K562 (cell line): ENCODE results near the gene CYB5D1. TPM values are rescaled to one million over a fixed set of nuclear protein-coding genes. Genes with fewer than 3 reads are reported as not detected.

ENCODE experiments used
- ATAC-seq: fragments of 200-7000 bp; cut with Tn5 transposase; 3 replicates; pipeline ENCODE4 v1.9.1; 2020; ENCODE audit warnings: moderate library complexity
- BruUV-seq: library from RNA; stranded (reverse); fragments of 400-500 nt; replicated peaks from 2 replicates; lab custom pipeline; 2021; lab: Mats Ljungman, UMichigan
- CTCF ChIA-PET: fragments of 300-600 bp; formaldehyde crosslinking; extraction: SDS; loops from one replicate; lab custom pipeline; 2021; ENCODE audit warnings: low intra/inter-chr PET ratio; lab: Yijun Ruan, JAX
- POLR2A ChIA-PET: fragments of 300-600, 350-650 bp; sonication (Branson Sonifier 250); formaldehyde crosslinking; extraction: SDS; loops from one replicate; lab custom pipeline; 2021; ENCODE audit warnings: antibody characterized with exemption, inconsistent platforms; lab: Yijun Ruan, JAX
- DNase-seq, 4 experiments: peaks; one replicate each; pipeline versions ENCODE4 v3.0.0 to v3.0.0-alpha.2; 2011 to 2018; ENCODE audit warnings: low spot score in 3 of 4, mixed read lengths in 3 of 4; ENCODE audit errors: extremely low read depth in 1 of 4
- FAIRE-seq: peaks from 2 replicates; lab custom pipeline; 2011; peaks lifted over from hg19 to GRCh38; lab: Jason Lieb, UNC
- H2AFZ ChIP-seq: 2 replicates; pipeline ENCODE4 v1.6.0; 2011; ENCODE audit warnings: low read depth, low read length, control low read depth, inconsistent platforms
- H3K27ac ChIP-seq: fragments of 200-600 bp; 3 replicates; pipeline ENCODE4 v1.8.0; 2011; ENCODE audit warnings: low read depth, mild to moderate bottlenecking, control low read depth, inconsistent platforms, low read length, moderate library complexity, mixed read lengths; ENCODE audit errors: extremely low read depth
- H3K27me3 ChIP-seq, 2 experiments: fragments of 300-600 bp in 1 of 2; 2 replicates in 1 of 2; 3 replicates in 1 of 2; pipeline versions ENCODE4 v1.6.0 to v1.8.0; 2011; ENCODE audit warnings: inconsistent platforms in 2 of 2, low read length in 2 of 2, mild to moderate bottlenecking in 1 of 2, mixed read lengths in 1 of 2, moderate library complexity in 1 of 2; ENCODE audit not compliant: control insufficient read depth in 2 of 2, insufficient read depth in 2 of 2
- H3K36me3 ChIP-seq: fragments of 300-600 bp; 3 replicates; pipeline ENCODE4 v1.8.0; 2011; ENCODE audit warnings: mild to moderate bottlenecking, low read length, inconsistent platforms; ENCODE audit not compliant: control insufficient read depth, insufficient read depth
- H3K4me1 ChIP-seq, 2 experiments: fragments of 200-600 bp in 1 of 2; replicated peaks in 1 of 2; 2 replicates in 1 of 2; 3 replicates in 1 of 2; pipeline versions ENCODE4 v1.5.1 to v1.8.0; 2011; ENCODE audit warnings: inconsistent platforms in 2 of 2, low read length in 2 of 2, mild to moderate bottlenecking in 1 of 2, mixed read lengths in 1 of 2, moderate library complexity in 1 of 2; ENCODE audit not compliant: control insufficient read depth in 2 of 2, insufficient read depth in 2 of 2
- H3K4me2 ChIP-seq: 2 replicates; pipeline ENCODE4 v1.6.1; 2011; ENCODE audit warnings: low read length, control low read depth, inconsistent platforms, mixed read lengths; ENCODE audit not compliant: insufficient read depth
- H3K4me3 ChIP-seq: fragments of 200-600 bp; sonication (generic), shearing (Covaris generic); 2 replicates; pipeline ENCODE4 v1.5.1; 2016; ENCODE audit warnings: control low read depth, inconsistent platforms
- H3K79me2 ChIP-seq: fragments of 200-600 bp; 3 replicates; pipeline ENCODE4 v1.8.0; 2011; ENCODE audit warnings: low read length, inconsistent platforms; ENCODE audit not compliant: control insufficient read depth, insufficient read depth
- H3K9ac ChIP-seq, 2 experiments: 2 replicates each; pipeline versions ENCODE4 v1.6.0 to v1.6.1; 2011; ENCODE audit warnings: low read depth in 2 of 2, low read length in 2 of 2, control low read depth in 1 of 2, inconsistent platforms in 1 of 2, mild to moderate bottlenecking in 1 of 2, mixed read lengths in 1 of 2; ENCODE audit not compliant: insufficient read depth in 1 of 2
- H3K9me1 ChIP-seq: one replicate; pipeline ENCODE4 v1.6.0; 2011; ENCODE audit warnings: inconsistent platforms, mild to moderate bottlenecking, low read length, moderate library complexity; ENCODE audit not compliant: control insufficient read depth, insufficient read depth
- H3K9me3 ChIP-seq: replicated peaks from 2 replicates; pipeline ENCODE4 v1.5.1; 2011; ENCODE audit warnings: low read depth, low read length, inconsistent platforms; ENCODE audit not compliant: control insufficient read depth, insufficient read depth
- H4K20me1 ChIP-seq: replicated peaks from 2 replicates; pipeline ENCODE4 v1.6.1; 2011; ENCODE audit warnings: low read length, inconsistent platforms, mixed read lengths; ENCODE audit not compliant: control insufficient read depth, insufficient read depth
- C11orf30 ChIP-seq: fragments of 450-650 bp; IDR thresholded peaks from 2 replicates; pipeline ENCODE4 v1.6.1; 2016; ENCODE audit warnings: low read depth, mild to moderate bottlenecking
- CBX2 ChIP-seq: fragments of 200-600 bp; sonication (generic); IDR thresholded peaks from one replicate; pipeline ENCODE4 v1.6.1; 2012; ENCODE audit warnings: mild to moderate bottlenecking, low read length, inconsistent platforms; ENCODE audit not compliant: insufficient read depth, poor library complexity, severe bottlenecking
- CHD1 ChIP-seq: fragments of 200-600 bp; sonication (generic); IDR thresholded peaks from one replicate; pipeline ENCODE4 v1.6.1; 2012; ENCODE audit warnings: mild to moderate bottlenecking, moderate library complexity, low read length, inconsistent platforms
- CHD2 ChIP-seq: IDR thresholded peaks from 2 replicates; pipeline ENCODE4 v1.6.1; 2011; ENCODE audit warnings: low read depth, low read length
- FIP1L1 ChIP-seq: fragments of 200-400 bp; formaldehyde crosslinking; IDR thresholded peaks from 2 replicates; pipeline ENCODE4 v1.6.1; 2018; ENCODE audit warnings: mild to moderate bottlenecking, low read depth, low read length; ENCODE audit not compliant: poor library complexity, severe bottlenecking
- GTF2F1 ChIP-seq: IDR thresholded peaks from 2 replicates; pipeline ENCODE4 v1.6.1; 2011; ENCODE audit warnings: low read depth, low read length, improper control_type of control experiment
- HDAC6 ChIP-seq: IDR thresholded peaks from 2 replicates; pipeline ENCODE4 v1.6.1; 2012; ENCODE audit warnings: low read depth, mild to moderate bottlenecking, control low read depth, inconsistent platforms, low read length, moderate library complexity
- NBN ChIP-seq: fragments of 450-650 bp; IDR thresholded peaks from 2 replicates; pipeline ENCODE4 v1.6.1; 2016; ENCODE audit warnings: low read depth, mild to moderate bottlenecking
- NONO ChIP-seq, 2 experiments: fragments of 200-400 bp in 1 of 2; fragments of 450-650 bp in 1 of 2; formaldehyde crosslinking in 1 of 2; IDR thresholded peaks; 2 replicates each; pipeline ENCODE4 v1.6.1; 2017; ENCODE audit warnings: low read depth in 2 of 2, mild to moderate bottlenecking in 2 of 2, moderate library complexity in 2 of 2, low read length in 1 of 2
- NRF1 ChIP-seq, 2 experiments: fragments of 450-650 bp; IDR thresholded peaks in 1 of 2; conservative IDR thresholded peaks in 1 of 2; 2 replicates each; pipeline ENCODE4 v1.6.1; 2014; ENCODE audit warnings: mild to moderate bottlenecking in 2 of 2
- POLR2AphosphoS5 ChIP-seq: IDR thresholded peaks from 2 replicates; pipeline ENCODE4 v1.6.1; 2011; ENCODE audit warnings: mild to moderate bottlenecking, low read depth, low read length, moderate library complexity; ENCODE audit not compliant: control insufficient read depth, insufficient read depth
- ZNF12 ChIP-seq: sonication (generic); formaldehyde crosslinking; IDR thresholded peaks from 2 replicates; pipeline ENCODE4 v1.4.0; 2020; ENCODE audit warnings: mild to moderate bottlenecking, missing genetic modification reagents
- ZNF347 ChIP-seq: fragments of 450-650 bp; formaldehyde crosslinking; IDR thresholded peaks from 2 replicates; pipeline ENCODE4 v1.4.0; 2020; ENCODE audit warnings: low read depth, mild to moderate bottlenecking, moderate library complexity
- ZNF699 ChIP-seq: fragments of 250-450 bp; sonication (Bioruptor Pico); IDR thresholded peaks from 2 replicates; pipeline ENCODE4 v1.8.0; 2021; ENCODE audit warnings: mild to moderate bottlenecking, moderate library complexity; ENCODE audit not compliant: insufficient replicate concordance
- WGBS: fragments of 100-300 bp; shearing (Covaris generic); methylation state at CpG from one replicate; pipeline ENCODE4 v1.1.6; 2016; ENCODE audit warnings: low coverage, mixed read lengths; ENCODE audit not compliant: insufficient coverage; ENCODE audit errors: missing lambda C conversion rate; 5-methylcytosine and 5-hydroxymethylcytosine counted together
- in situ Hi-C: fragments of 300-500 bp; cut with MboI; formaldehyde crosslinking; loops from 4 replicates; pipeline ENCODE4 v1.15.0; 2018; ENCODE audit warnings: inconsistent platforms, mixed read lengths
- intact Hi-C: fragments of 100-400 bp; cut with micrococcal nuclease; formaldehyde crosslinking; loops from 2 replicates; pipeline ENCODE4 v1.14.2; 2022
- polyA plus RNA-seq, 8 experiments: library from polyadenylated mRNA; depleted of rRNA in 4 of 8; stranded (reverse) in 5 of 8; unstranded in 3 of 8; fragments of >200 nt; fragmentation: Nextera tagmentation in 2 of 8; fragmentation: Illumina TruSeq in 1 of 8; extraction: Ambion mirVana in 2 of 8; extraction: Trizol in 1 of 8; gene quantifications; 2 replicates each; pipeline versions ENCODE4 v1.2.1 to v1.2.3, GENCODE V29; 2011 to 2014; ENCODE audit warnings: inconsistent platforms in 1 of 8, missing spikeins in 1 of 8
- total RNA-seq, 7 experiments: library from RNA; depleted of rRNA in 6 of 7; stranded (reverse); fragments of >200 nt in 6 of 7; fragmentation: Illumina TruSeq in 2 of 7; extraction: Trizol in 2 of 7; gene quantifications; 2 replicates each; pipeline versions ENCODE4 v1.2.1 to v1.2.3, GENCODE V29; 2011 to 2021; ENCODE audit warnings: low replicate concordance in 1 of 7
- TF ChIP-seq, protein P1 (sequence below), 2 experiments: fragments of 250-450 bp in 1 of 2; fragments of 450-650 bp in 1 of 2; sonication (Bioruptor Pico) in 1 of 2; IDR thresholded peaks; 2 replicates each; pipeline versions ENCODE4 v1.6.1 to v1.8.0; 2016 to 2021; ENCODE audit warnings: mild to moderate bottlenecking in 2 of 2, moderate library complexity in 2 of 2, missing compliant biosample characterization in 1 of 2, missing genetic modification characterization in 1 of 2
- TF ChIP-seq, protein P2 (sequence below): fragments of 450-650 bp; formaldehyde crosslinking; IDR thresholded peaks from 2 replicates; pipeline ENCODE4 v1.4.0; 2020; ENCODE audit warnings: mild to moderate bottlenecking
- TF ChIP-seq, protein P3 (sequence below): sonication (generic); formaldehyde crosslinking; IDR thresholded peaks from 2 replicates; pipeline ENCODE4 v1.8.0; 2022; ENCODE audit warnings: missing genetic modification reagents, mild to moderate bottlenecking, moderate library complexity, borderline replicate concordance

Gene CYB5D1
- total and polyA plus RNA-seq, 9 of the 15 experiments (the other 6 are each of a cell fraction or from before 2014, with no cell fraction given), result 2.4 to 7.9 (median 5.7) TPM

DNA sequence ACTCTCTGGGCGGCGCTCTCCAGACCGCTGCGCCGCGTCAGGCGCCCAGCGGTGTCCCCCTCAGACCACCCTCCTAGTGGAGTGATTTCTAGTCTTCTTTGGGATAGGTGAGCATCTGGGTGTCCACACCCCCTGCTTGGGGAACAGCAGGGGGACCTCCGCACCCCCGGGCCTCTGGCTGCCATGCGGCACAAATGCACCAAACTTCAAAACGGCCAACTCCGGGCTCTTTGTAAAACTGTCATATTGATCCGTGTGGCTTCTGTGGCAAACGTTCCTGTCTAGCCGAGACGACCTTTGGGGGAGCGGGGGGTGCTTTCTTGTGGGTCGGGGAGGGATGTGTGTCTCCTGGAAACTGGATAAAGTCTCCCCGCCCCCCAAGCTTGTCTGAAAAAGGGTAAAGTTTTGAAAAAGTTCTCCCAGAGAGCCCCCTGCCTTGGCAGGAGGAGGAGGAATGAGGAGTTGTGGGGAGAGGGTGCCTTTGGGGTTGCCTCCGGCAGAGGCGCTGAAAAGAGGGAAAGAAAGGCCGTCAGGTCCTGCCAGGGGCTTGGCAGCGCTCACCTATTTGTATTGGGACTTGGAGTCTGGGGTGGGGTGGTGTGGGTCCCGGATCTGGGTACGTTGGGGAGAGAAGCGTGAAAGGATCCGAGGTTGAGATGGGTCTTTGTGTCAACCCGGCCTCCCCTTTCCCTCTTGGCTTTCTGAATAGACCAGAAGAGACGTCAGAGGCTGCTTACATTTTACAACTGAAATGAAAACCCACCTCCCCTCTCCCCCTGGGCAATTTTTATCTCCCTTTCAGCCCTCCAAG, 28.6 kb downstream of the CYB5D1 start:
- TSS peak; percentile 53 for BruUV-seq
- intact Hi-C loops (loop anchor here (2.0 kb wide), 1 partner anchor 30 kb away; the partner anchor contains the start of gene NAA38), in situ Hi-C loops (no loop called here)
- Histone ChIP-seq H3K79me2 (peaks cover 56% of the 10 kb centered on the region), H3K27me3 (no peaks in the 10 kb centered on the region), H3K4me1 (peaks cover 30 to 38% of the 10 kb centered on the region in 2 experiments; a peak in 4 of 5 replicates), H3K4me3 (peak overlapping the region; percentile 66), H3K9ac (peak overlapping the region; percentile 86 to 97), H3K4me2 (peak overlapping the region; percentile 92), H4K20me1 (no peaks in the 10 kb centered on the region; the same call in 1 of the 2 replicates), H3K36me3 (peaks cover 25% of the 10 kb centered on the region; the same call in 1 of the 3 replicates), H3K9me1 (peaks cover 3% of the 10 kb centered on the region), H3K9me3 (no peaks in the 10 kb centered on the region), H3K27ac (peak overlapping the region; percentile 97), H2AFZ (peak overlapping the region; percentile 66)
- 1% methylated on average over 24 of the region's 30 CpGs for WGBS
- DNase-seq (peak in 2 of 4 experiments; percentile 21 to 34), FAIRE-seq (peak; percentile 75), ATAC-seq (peak; percentile 58)
- CTCF ChIA-PET, result interaction anchor here (0.6 kb wide), 1 partner anchor 24 kb away, joined by 5 read pairs; no protein-coding TSS in a partner anchor
- POLR2A ChIA-PET, result interaction anchor here (0.8 to 1.0 kb wide), 2 partner anchors 13 to 188 kb away, joined by 3 read pairs; no protein-coding TSS in a partner anchor
- no peak for TF ChIP-seq ZNF347 (CRISPR knock-in tag)
- TF ChIP-seq, protein P1, sequence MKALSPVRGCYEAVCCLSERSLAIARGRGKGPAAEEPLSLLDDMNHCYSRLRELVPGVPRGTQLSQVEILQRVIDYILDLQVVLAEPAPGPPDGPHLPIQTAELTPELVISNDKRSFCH (CRISPR knock-in tag; IDR thresholded peaks at IDR 0.05), result no peak
- TF ChIP-seq, protein P1 (tag; IDR thresholded peaks at IDR 0.05), result no peak
- TF ChIP-seq FIP1L1, result no peak
- TF ChIP-seq, protein P2, sequence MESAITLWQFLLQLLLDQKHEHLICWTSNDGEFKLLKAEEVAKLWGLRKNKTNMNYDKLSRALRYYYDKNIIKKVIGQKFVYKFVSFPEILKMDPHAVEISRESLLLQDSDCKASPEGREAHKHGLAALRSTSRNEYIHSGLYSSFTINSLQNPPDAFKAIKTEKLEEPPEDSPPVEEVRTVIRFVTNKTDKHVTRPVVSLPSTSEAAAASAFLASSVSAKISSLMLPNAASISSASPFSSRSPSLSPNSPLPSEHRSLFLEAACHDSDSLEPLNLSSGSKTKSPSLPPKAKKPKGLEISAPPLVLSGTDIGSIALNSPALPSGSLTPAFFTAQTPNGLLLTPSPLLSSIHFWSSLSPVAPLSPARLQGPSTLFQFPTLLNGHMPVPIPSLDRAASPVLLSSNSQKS (CRISPR knock-in tag), result no peak
- no peak for TF ChIP-seq CHD1
- no peak for TF ChIP-seq NONO (IDR thresholded peaks at IDR 0.05; ENCODE audit: low read depth in 2 of 2, low read length in 1 of 2)
- no peak for TF ChIP-seq C11orf30
- TF ChIP-seq NBN, result no peak
- 0 out of 2 replicates have a peak, but pooled peaks have one; percentile 53 for TF ChIP-seq ZNF12
- no peak for TF ChIP-seq GTF2F1
- no peak for TF ChIP-seq CBX2
- TF ChIP-seq, protein P3, sequence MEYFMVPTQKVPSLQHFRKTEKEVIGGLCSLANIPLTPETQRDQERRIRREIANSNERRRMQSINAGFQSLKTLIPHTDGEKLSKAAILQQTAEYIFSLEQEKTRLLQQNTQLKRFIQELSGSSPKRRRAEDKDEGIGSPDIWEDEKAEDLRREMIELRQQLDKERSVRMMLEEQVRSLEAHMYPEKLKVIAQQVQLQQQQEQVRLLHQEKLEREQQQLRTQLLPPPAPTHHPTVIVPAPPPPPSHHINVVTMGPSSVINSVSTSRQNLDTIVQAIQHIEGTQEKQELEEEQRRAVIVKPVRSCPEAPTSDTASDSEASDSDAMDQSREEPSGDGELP (CRISPR knock-in tag), result no peak
- TF ChIP-seq POLR2AphosphoS5, result no peak
- TF ChIP-seq NRF1 (conservative IDR thresholded peaks at IDR 0.05 in 1 of 2, IDR thresholded peaks at IDR 0.05 in 1 of 2), result peak in 1 of 2 experiments; percentile 43; a peak in 2 of 4 replicates
- no peak for TF ChIP-seq ZNF699 (CRISPR knock-in tag)
- no peak for TF ChIP-seq HDAC6
- TF ChIP-seq CHD2, result no peak
